GM12872 (cell line): Measurements from ENCODE around the gene CHMP4B.

Experiments used
- CTCF ChIP-seq: IDR thresholded peaks from 3 replicates; pipeline ENCODE4 v1.5.1; 2011; ENCODE audit warnings: low read depth, mild to moderate bottlenecking, low read length, moderate library complexity; ENCODE audit not compliant: insufficient read depth

Gene CHMP4B

GRCh38 chr20:33861458-33861857 lies 50.3 kb downstream of the CHMP4B start:
- no peak for TF ChIP-seq CTCF

- TF ChIP-seq CTCF = peak; percentile 77
Measured at GRCh38 chr20:33862709-33863403, 51.7 kb downstream of the CHMP4B start.

GRCh38 chr20:33863440-33864323 lies 52.5 kb downstream of the CHMP4B start:
- no peak for TF ChIP-seq CTCF

GRCh38 chr20:33864324-33864963 lies 53.3 kb downstream of the CHMP4B start:
- no peak for TF ChIP-seq CTCF

GRCh38 chr20:33865761-33866370 lies 54.7 kb downstream of the CHMP4B start:
- no peak for TF ChIP-seq CTCF

- TF ChIP-seq CTCF = no peak
Measured at GRCh38 chr20:33866398-33867100, 55.4 kb downstream of the CHMP4B start.
